Muscle layer of duodenum (tissue), 2 donors: ENCODE results near the gene VIPR1.

Experiments
- H3K27ac ChIP-seq: one replicate; pipeline ENCODE4 v1.7.0; 2013; ENCODE audit warnings: mild to moderate bottlenecking, low read length
- H3K27me3 ChIP-seq: one replicate; pipeline ENCODE4 v1.7.0; 2013; ENCODE audit warnings: low read depth, mild to moderate bottlenecking, control low read depth, low read length
- H3K36me3 ChIP-seq, 2 donors: one replicate each; pipeline ENCODE4 v1.7.0; 2013; ENCODE audit warnings: low read length in 2 of 2, control low read depth in 1 of 2, mild to moderate bottlenecking in 1 of 2; ENCODE audit not compliant: insufficient read depth in 2 of 2, control insufficient read depth in 1 of 2
- H3K4me1 ChIP-seq, 2 donors: one replicate each; pipeline ENCODE4 v1.7.0; 2013; ENCODE audit warnings: low read length in 2 of 2, mild to moderate bottlenecking in 2 of 2, control low read depth in 1 of 2, moderate library complexity in 1 of 2; ENCODE audit not compliant: insufficient read depth in 2 of 2, control insufficient read depth in 1 of 2
- H3K4me3 ChIP-seq, 2 donors: one replicate each; pipeline ENCODE4 v1.7.0; 2013; ENCODE audit warnings: low read length in 2 of 2, low read depth in 1 of 2, mild to moderate bottlenecking in 1 of 2
- H3K9me3 ChIP-seq, 2 donors: one replicate each; pipeline ENCODE4 v1.7.0; 2013; ENCODE audit warnings: low read length in 2 of 2, control low read depth in 1 of 2, mild to moderate bottlenecking in 1 of 2; ENCODE audit not compliant: control insufficient read depth in 1 of 2
- donor health status: healthy.

VIPR1 gene

DNA sequence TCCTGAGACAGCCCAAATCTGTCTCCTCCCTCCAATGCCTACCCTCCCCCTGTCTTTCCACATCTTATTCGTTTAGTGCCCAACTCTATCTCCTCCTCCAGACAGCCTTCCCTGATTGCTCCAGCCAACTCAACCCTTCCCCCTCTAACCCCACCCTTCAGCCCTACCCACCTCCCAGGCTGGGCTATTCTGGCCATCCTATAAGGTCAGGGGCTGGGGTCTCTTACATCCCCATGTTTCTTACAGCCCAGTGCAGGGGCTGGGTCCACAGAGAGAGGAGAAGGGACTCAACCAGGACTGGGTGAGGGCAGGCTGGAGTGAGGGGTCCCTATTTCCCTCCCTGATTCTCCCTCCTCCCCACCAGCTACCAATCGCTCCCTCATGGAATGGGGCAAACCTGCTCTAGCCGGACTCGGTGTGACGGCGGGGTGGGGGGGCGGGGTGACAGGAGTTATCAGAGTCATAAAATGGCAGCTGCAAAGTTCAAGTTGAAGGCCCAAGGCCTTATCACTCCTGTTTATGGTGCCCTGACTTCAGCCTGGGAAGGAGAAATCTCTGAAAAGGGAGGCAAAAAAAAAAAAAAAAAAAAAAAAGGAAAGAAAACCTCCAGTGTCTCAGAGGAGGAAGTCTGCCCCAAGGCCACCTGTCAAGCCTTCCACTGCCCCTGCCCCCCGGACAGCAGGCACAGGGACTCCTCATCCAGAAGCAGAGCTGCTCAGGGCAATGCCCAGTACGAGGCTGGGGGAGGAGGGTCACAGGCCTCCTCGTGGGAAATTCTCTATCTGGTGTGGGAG, 2.1 kb downstream of the VIPR1 start:
- no peaks in the 10 kb centered on the region for H3K9me3 ChIP-seq
- H3K27me3 ChIP-seq: peaks cover 11% of the 10 kb centered on the region
- no peaks in the 10 kb centered on the region for H3K36me3 ChIP-seq
- no peak overlapping the region for H3K4me3 ChIP-seq
- H3K27ac ChIP-seq: peak overlapping the region; percentile 67
- peaks cover 9 to 19% of the 10 kb centered on the region in 2 donors for H3K4me1 ChIP-seq

DNA sequence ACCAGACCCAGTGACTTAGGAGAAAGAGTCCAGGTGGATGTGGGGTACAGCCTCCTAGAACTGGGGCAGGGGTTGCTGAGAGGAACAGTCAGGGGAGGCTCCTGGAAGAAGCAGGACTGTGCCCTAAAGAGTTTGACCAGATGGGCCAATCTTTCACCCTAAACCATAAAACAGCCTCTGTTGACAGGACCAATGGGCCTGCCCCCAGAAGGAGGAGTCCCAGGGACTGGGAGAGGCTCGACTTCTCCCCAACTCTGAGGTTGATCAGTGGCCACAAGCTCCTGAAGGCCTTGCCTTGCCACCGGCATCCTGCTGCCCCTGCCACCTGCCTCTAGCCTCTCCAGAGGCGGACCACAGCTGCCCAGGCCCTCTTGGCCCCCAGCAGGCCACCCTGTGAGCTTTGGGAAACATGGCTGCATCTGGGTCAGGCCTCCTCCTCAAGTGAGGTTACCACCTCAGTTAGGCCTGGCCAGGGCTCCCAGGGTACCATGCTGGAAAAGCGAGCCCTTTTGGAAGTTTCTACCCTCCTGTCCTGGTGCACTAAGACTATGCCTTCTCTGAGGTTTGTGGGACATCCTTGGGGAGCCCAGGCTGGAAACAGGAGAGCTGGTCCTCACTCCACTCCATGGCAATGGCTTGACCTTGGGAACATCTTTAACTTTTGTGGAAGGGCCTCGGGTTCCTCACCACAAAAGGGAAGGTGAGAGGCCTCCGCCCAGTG, 2.8 kb downstream of the VIPR1 start:
- peaks cover 11% of the 10 kb centered on the region for H3K27me3 ChIP-seq
- H3K4me1 ChIP-seq: peaks cover 14 to 19% of the 10 kb centered on the region in 2 donors
- no peaks in the 10 kb centered on the region for H3K36me3 ChIP-seq
- H3K27ac ChIP-seq: peak overlapping the region; percentile 67
- no peak overlapping the region for H3K4me3 ChIP-seq
- no peaks in the 10 kb centered on the region for H3K9me3 ChIP-seq

DNA sequence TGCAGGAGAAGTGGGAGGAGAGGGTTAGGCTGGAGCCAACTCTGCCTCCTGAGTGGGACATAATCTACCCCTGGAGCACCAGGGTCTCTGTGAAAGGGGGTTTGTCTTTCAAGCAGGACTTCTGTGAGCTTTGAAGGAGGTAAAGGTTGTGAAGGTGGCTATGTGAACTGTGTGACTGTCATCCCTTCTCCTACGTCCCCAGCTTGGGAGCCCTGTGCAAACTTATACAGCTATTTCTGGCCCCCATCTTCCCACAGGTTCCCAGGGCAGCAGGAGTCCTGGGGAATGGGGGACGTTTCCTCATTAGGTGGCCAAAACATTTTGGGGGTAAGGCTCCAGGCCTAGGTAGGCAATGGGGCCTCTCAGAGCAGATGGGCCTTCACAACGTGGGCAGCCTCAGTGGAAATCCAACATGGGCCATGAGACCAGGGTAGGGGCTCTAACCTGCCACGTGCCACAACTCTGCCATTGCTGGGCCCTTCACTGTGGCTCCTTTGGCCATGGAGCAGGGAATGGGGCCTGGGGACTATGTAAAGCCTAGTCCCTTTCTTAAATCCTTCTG, 3.5 kb downstream of the VIPR1 start:
- H3K36me3 ChIP-seq: no peaks in the 10 kb centered on the region
- peak overlapping the region; percentile 67 for H3K27ac ChIP-seq
- no peak overlapping the region for H3K4me3 ChIP-seq
- H3K4me1 ChIP-seq: peaks cover 16 to 19% of the 10 kb centered on the region in 2 donors
- H3K27me3 ChIP-seq: peaks cover 11% of the 10 kb centered on the region
- no peaks in the 10 kb centered on the region for H3K9me3 ChIP-seq

DNA sequence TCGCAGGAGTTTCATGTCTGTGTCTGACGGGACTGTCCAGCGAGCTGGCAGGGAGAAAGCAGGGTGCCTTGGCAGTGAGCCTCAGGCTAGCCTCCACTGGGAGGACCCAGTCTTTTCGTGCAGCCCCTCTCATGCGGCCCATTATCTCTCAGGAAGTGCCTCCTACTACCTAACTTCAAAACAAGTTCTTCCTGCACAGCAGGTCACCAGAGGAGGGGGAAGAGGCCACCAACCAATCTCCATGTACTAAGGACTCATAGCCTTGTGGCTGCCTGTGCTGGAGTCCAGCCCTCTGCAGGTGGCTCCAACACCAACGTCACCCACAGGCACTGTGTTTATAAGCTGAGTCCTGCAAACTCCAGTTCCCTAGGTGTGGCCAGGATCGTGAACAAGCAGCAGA, 4.8 kb downstream of the VIPR1 start:
- Histone ChIP-seq H3K36me3 (no peaks in the 10 kb centered on the region), H3K4me1 (peaks cover 6 to 7% of the 10 kb centered on the region in 2 donors), H3K27ac (peak overlapping the region; percentile 75), H3K27me3 (no peaks in the 10 kb centered on the region), H3K4me3 (no peak overlapping the region), H3K9me3 (no peaks in the 10 kb centered on the region)

DNA sequence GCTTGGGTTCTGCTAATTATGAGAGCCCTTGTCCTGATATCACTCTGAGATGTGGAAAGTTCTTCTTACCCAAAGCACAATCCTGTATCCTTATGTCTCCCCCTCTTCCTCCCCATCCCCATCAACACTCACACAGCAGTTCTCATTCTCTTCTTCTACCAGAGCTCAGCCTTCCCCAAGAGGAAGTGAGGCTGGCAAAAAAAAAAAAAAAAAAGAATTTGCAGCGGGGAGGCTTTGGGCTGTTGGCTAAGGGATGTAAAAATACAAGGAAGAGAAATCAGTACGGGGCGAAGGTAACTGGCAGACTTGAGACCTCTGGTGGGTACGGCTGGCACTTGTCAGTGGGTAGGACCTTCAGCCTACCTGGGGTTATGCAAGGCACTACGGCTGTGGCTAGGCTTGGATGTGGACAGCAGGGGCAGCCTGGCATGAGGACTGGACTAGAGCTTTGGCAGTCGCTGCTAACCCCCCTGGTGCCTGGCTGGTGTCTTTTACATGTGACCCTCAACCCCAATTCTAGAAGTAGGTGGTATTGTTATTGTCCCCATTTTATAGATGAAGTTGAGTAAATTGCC, 5.4 kb downstream of the VIPR1 start:
- peak overlapping the region; percentile 75 for H3K27ac ChIP-seq
- H3K4me3 ChIP-seq: no peak overlapping the region
- H3K4me1 ChIP-seq: peaks cover under 1 to 7% of the 10 kb centered on the region in 2 donors

DNA sequence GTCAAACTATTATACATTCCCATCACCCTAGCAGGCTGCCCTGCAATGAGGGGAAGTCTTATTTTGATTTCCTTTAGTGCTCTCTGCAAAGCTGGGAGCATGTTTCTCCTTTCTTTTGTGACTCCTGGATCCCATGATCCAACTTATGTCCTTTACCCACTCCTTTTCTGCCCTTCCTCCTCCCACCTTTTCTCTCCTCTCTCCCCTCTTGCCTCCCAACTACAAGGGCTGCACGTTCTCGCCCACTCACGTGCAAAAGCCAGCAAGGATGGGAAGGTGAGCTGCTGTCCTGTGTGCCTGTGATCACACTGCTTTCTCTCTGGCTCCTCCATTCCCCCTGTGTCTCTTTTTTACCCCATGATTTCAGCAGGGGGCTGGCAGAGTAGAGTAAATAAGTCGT, 6.1 kb downstream of the VIPR1 start:
- Histone ChIP-seq H3K27ac (no peak overlapping the region), H3K4me3 (no peak overlapping the region)

More for the DNA sequence above, 5.4 kb downstream of the VIPR1 start:
- H3K27me3 ChIP-seq: no peaks in the 10 kb centered on the region
- no peaks in the 10 kb centered on the region for H3K36me3 ChIP-seq
- H3K9me3 ChIP-seq: no peaks in the 10 kb centered on the region

DNA sequence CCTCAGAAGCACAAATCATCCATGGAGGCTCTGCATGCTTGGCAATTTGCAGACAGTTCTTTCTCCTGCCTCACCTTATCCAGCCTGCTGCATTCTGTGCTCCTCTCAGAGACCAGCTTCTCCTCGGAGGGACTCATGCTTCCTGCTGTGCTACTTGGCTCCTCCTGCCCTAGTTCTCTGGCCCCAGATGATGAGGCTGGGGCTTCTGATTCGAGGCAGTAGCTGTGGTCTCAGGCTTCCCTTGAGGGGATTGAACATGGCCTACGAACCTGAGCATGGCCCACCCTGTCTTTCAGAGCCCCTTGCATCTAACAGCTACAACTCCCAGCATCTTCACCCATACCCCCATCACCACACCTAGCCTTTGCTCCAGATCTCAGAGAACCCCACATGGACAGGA, 6.7 kb downstream of the VIPR1 start:
- H3K27ac ChIP-seq: no peak overlapping the region
- peaks cover 0 to 7% of the 10 kb centered on the region in 2 donors for H3K4me1 ChIP-seq
- H3K36me3 ChIP-seq: no peaks in the 10 kb centered on the region
- no peak overlapping the region for H3K4me3 ChIP-seq
- no peaks in the 10 kb centered on the region for H3K9me3 ChIP-seq
- no peaks in the 10 kb centered on the region for H3K27me3 ChIP-seq

More for the DNA sequence above, 6.1 kb downstream of the VIPR1 start:
- Histone ChIP-seq H3K36me3 (no peaks in the 10 kb centered on the region), H3K9me3 (no peaks in the 10 kb centered on the region), H3K4me1 (peaks cover 0 to 7% of the 10 kb centered on the region in 2 donors), H3K27me3 (no peaks in the 10 kb centered on the region)

DNA sequence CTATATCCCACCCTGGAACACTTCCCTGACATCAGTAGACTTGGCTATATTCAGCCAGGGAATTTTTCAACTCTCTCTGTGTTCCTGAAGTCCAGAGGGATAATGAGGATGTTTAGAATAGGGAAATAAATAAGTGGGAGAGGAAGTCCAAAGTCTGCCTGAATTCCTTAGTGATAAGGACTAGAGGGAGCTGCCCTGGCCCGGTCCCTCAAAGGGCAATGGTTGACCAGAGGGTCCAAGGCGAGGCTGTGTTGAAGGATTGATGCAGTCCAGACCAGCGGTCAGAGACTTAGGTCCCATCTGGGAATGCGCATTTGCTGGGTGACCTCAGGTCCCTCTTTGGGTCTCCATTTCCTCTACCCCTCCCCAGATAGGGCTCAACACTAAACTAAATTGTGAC, 7.9 kb downstream of the VIPR1 start:
- H3K4me1 ChIP-seq: peaks cover 0 to 7% of the 10 kb centered on the region in 2 donors
- no peaks in the 10 kb centered on the region for H3K9me3 ChIP-seq
- no peak overlapping the region for H3K4me3 ChIP-seq
- no peaks in the 10 kb centered on the region for H3K27me3 ChIP-seq
- no peaks in the 10 kb centered on the region for H3K36me3 ChIP-seq
- no peak overlapping the region for H3K27ac ChIP-seq

DNA sequence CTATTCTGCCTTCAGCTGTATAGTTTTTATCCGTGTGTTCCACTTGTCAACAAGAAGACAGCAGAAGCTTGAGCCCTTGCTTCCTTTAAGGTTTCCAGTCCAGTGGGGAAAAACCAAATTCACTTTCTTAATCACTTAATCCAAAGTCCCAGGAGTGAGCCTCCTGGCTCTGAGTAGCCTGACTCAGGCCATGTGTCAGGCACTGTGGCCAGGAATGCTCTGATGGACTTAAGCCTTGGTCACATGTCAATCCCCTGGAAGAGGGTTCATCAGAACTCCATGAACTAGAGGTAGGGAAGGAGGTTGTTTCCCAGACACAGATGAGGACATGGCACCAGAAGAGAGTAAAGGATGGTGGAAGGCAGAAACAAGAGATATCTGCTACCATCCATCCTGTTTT, 8.8 kb downstream of the VIPR1 start:
- H3K4me1 ChIP-seq: peaks cover 0 to 7% of the 10 kb centered on the region in 2 donors
- no peaks in the 10 kb centered on the region for H3K36me3 ChIP-seq
- H3K27me3 ChIP-seq: no peaks in the 10 kb centered on the region
- H3K27ac ChIP-seq: no peak overlapping the region
- no peak overlapping the region for H3K4me3 ChIP-seq
- H3K9me3 ChIP-seq: no peaks in the 10 kb centered on the region

DNA sequence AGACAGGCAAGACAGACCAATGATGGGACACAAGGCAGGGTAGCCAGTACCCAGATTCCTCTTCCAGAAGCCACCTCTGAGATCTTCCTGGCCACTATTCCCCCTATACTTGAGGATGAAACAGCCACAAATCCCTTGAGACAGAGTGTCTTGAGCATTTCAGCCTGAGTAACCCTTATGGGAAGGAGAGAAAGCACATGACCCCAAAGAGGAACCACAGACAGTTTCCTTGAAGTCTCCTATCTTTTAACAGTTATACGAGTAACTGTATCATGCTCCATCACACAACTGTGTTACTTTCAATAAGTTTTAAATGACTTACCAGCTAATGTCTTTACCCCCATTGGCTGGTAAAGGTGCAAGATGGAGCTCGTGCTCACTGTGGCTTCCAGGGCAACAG, 9.3 kb downstream of the VIPR1 start:
- Histone ChIP-seq H3K4me3 (no peak overlapping the region), H3K36me3 (no peaks in the 10 kb centered on the region), H3K27ac (no peak overlapping the region), H3K27me3 (no peaks in the 10 kb centered on the region), H3K9me3 (no peaks in the 10 kb centered on the region), H3K4me1 (peaks cover 0 to 7% of the 10 kb centered on the region in 2 donors)

DNA sequence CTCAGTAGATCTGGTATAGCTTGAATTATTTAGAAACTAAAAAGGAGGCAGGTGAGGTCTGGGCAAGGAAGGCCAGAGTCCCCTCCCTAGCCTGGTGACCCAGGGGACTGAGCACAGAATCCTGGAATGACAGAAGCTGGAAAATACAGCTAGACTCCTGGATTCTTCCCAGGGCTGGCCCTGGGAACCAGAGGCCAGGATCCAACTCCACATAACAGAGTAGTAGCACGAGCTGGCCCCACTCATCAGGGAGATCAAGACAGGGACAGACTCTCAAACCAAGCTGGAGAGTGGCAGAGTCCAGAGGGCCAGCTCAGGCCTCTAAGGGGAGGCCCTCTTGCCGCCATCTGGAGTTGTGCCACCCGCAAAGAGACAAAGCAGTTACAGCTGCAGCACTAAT, 10.7 kb downstream of the VIPR1 start:
- Histone ChIP-seq H3K4me3 (no peak overlapping the region), H3K4me1 (peaks cover 0 to 7% of the 10 kb centered on the region in 2 donors), H3K36me3 (no peaks in the 10 kb centered on the region), H3K9me3 (no peaks in the 10 kb centered on the region), H3K27me3 (no peaks in the 10 kb centered on the region), H3K27ac (no peak overlapping the region)
